Fibroblast of skin of right biceps (primary cell): ENCODE measurements around the gene LRRK2.
"Not testable (repeated sequence)": the region's sequence is repeated elsewhere in the genome, so short reads cannot be mapped to it uniquely, and the experiment has no call there.

ENCODE experiments used
- DNase-seq: peaks from one replicate; pipeline ENCODE4 v3.0.0-alpha.2; 2013

Gene LRRK2

DNA sequence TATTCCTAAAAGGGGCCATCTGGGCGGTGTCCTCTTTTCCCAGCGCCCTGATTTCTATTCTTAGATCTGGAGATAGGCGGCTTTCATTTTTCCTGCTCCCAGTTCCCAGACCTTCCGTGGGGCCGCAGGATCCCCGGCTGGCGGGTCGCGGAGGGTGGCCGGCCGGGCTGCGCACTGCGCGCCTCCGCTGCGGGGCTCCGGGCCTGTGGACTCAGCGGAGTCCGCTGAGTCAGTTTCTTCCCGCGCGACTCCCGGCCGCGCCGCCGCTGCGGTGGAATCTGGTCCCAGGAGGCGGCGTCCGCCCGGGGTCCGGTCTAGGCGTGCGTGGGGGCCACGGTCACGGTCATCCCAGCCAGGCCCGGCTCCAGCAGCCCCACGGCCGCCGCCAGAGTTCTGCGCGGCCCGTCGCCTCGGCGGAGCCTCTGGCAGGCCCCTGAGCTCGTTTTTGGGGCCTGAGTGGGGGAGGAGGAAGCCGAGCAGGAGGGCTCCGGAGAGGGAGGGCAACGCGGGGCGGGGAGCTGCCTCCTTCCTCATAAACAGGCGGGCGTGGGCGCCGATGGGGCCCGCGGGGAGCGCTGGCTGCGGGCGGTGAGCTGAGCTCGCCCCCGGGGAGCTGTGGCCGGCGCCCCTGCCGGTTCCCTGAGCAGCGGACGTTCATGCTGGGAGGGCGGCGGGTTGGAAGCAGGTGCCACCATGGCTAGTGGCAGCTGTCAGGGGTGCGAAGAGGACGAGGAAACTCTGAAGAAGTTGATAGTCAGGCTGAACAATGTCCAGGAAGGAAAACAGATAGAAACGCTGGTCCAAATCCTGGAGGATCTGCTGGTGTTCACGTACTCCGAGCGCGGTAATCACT lies at the start of gene LRRK2:
Gene LRRK2, plus strand, starts transcription at position 559 of the 853 bp plus-strand sequence. Its CDS starts 135 bp downstream, at position 694.
- DNase-seq, result peak; percentile 67

DNA sequence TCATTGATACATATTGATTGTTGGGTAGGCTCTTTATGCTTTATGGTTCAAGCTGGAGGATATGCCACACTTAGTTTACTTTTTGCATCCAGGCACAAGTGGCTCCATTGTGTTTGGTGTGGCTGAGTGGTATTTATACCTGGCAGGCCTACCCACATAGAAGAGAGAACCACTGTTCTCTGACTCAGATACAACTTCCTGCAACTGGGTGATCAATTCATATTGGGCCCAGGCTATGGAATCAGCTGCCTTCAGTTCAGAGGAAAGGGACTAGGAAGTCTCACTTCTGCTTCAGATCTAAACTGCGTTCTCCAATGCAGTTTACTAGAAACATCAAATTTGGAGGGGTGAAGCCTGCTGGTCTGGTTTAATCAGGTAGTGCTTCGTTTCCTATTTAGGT lies 49.8 kb upstream of the LRRK2 start:
- no peak for DNase-seq

DNA sequence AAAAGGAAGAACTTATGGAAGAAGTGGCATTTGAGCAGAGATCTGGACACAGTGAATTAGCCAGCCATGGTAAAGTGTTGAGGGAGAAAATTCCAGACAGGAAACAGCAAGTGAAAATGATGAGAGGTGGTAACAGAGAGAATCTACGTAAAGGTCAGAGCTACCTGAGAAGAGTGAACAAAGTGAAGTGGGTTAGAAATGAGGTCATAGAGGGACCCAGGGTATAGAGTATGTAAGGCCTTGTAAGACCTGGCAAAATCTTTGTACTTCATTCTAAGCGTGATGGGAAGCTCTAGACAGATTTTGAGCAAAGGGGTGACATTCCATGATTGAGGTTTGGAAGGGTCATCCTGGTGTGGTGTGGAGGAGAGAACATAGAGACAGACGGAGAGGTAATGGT lies 49.3 kb upstream of the LRRK2 start:
- DNase-seq, result no peak

DNA sequence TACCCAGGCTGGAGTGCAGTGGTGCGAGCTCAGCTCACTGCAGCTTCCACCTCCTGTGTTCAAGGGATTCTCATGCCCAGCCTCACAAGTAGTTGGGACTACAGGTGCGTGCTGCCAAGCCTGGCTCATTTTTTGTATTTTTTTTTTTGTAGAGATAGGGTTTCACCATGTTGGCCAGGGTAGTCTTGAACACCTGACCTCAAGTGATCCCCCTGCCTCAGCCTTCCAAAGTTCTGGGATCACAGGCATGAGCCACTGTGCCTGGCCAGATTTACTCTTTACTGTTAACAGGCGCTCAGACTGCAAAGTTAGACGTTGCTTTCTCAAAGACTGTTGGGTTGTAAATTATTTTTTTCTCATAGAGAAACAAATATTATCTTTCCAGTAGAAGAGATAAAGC lies 46.1 kb upstream of the LRRK2 start:
- DNase-seq, result no peak

DNA sequence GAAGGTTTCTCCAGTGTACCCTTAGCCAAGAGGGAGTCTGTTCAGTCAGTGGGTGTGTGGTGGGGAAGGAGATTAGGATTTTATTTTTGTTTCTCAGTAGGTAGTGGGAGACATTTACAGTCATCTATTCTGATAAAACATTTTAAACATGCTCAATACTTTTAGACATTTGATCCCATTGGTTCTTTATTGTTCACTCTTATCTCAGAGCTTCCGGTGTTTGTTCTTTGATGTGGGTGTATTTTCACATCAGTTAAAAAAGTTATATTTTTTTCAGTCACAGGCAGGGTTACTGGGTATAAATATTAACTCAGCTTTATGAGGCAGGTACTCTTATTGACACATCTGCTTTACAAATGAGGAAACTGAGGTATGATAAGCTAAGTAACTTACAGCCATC lies 43.3 kb upstream of the LRRK2 start:
- DNase-seq, result no peak

DNA sequence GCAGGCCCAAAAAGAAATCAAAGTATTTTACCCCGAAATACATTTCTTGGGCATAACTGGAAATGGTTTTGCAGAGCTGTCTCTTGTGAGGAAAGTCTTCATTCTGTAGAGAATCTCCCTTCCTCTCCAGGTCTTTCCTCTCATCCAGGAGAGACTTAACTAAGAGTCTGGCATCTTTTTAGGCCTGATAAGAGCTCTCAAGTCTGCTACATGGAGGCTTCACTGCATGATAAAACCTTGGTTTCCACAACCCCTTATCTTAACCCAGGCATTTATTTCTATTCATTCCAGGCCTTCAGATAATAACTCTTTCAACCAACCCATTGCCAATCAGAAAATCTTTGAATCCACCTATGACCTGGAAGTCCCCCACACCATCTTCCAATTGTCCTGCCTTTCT lies 41.1 kb upstream of the LRRK2 start:
- DNase-seq, result no peak

DNA sequence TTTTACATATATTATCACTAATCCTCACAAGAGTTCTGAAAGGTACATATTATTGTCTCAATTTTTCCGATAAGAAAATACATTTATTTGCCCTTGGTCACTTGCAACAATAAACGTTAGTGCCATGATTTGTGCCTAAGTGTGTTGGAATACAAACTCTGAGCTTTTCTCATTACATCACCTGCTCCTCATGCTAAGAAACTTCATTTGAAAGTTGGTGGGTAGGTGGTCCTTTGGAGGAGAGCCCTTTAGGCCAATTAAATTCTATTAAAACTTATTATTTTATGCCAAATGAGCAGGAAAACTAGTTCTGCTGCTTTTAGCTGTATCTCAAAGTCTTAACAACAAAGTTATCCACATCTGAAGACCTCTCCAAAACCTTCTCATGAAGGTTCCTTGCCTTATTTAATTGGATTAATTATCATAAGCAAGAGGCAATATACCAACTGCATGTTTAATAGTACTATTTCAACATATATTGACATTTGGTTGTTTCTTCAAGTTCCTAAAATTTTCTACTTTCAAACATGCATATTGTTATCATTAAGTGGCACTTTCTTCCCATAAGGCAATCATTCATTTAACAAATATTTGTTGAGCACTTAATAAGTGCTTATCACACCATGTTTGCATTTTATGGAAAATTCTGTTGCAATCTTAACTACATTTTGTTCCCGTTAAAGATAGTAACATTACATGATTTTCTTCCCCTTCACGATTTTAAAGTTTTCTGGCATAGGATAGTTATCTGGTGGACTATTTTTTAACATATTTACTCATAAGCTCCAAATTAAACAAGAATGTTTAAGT lies 40.1 kb upstream of the LRRK2 start:
- no peak for DNase-seq

DNA sequence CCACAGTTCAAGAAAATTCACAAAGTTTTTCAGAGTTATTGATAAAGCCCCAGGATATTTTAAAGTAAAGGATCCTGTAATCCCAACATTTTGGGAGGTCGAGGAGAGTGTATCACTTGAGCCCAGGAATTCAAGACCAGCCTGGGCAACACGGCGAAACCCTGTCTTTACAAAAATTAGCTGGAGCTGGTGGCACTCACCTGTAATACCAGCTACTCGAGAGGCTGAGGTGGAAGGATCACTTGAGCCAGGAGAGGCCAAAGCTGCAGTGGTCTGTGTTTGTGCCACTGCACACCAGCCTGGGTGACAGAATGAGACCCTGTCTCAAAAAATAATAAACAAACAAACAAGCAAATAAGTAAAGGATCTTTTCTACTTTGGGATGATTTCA lies 39.5 kb upstream of the LRRK2 start:
- DNase-seq, result no peak

DNA sequence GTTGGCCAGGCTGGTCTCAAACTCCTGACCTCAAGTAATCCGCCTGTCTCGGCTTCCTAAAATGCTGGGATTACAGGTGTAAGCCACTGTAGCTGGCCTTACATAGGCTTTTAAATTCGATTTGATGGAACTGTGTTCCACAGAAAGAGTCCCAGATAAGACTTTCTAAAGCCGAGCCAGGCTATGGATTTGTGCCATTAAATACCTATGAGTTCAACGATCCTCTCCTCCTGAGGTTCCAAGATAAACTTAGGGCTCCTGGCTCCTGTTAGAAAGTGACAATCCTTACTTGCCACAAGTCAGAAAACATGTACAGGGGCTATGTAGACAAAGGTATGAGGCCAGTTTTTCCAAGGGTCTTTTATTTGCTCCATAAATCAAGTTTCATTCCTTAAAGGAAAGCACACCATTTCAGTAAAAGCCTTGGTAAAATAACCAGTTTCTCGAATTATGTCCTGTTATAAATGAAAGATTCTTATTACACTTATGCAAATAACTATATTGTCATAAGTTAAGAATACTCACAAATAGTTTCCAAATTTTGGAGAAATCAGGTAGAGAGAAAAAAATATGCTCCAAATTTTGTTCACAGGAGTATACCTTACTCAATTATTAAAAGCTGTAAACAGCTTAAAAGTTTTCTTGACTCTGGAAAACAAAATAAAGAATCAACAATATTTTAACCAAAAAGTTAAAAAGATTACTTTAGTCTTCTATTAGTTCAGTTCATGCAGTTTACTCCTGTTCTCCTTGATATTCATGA lies 36.1 kb upstream of the LRRK2 start:
- DNase-seq, result no peak

DNA sequence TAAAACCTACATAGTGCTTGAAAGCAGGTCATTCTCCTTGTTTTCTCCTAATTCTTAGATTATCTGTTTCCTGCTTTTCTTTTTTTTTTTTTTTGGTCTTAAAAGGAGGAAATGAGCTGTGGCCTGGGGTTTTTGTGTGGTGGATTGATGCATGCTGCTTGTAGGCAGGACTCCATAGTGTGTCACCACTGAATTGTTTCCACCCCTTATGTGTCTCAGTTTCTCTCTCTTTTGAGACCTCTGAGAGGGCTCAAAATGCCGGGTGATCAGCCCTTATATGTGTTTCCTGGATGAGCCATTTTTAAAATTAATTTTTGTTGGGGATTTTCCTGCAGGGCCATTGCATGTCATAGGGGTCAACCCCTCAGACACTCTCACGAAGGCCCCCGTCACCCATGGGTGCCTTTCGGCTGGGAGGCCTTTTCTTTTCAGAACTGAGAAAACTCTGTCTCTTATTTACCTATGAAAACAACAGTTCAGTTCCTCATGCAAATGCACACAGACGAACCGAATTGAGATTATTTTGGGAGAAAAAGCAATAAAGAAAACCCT lies 32.0 kb upstream of the LRRK2 start:
- DNase-seq, result no peak

DNA sequence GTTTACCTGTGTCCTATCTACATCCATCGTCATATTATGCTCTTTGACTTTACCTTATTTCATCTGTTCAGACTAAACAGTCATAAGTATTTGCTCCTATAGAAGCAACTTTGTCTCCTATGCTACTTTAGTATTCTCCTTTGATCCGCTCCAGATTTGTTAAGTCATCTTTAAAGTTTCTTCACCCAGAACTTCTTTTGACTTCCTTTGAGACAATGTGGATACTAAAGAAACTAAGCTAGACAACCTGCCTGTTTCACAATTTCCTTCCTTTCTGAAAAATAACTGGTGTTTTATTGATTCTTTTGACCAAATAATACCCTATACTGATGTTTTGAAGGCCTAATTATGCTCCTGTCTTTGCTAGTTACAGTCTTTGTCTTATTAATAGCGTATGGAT lies 30.0 kb upstream of the LRRK2 start:
- no peak for DNase-seq

DNA sequence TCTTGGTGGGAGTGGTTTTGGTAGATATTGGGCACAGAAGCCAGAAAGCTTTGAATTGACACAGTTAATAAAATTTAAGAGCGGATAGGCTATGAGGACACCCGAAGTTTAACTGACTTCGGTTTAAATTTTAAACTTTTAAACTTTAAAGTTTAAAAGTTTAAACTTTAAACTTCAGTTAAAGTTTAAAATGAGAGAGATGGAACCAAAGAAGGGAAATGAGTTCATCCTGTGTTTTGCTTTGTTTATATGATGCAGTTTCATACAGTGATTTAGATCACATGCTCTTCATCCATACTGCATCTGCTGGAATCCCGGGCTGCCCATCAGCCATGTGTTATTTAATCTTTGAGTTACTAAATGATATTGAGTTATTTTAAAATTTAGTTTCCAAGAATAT lies 27.2 kb upstream of the LRRK2 start:
- DNase-seq, result no peak

DNA sequence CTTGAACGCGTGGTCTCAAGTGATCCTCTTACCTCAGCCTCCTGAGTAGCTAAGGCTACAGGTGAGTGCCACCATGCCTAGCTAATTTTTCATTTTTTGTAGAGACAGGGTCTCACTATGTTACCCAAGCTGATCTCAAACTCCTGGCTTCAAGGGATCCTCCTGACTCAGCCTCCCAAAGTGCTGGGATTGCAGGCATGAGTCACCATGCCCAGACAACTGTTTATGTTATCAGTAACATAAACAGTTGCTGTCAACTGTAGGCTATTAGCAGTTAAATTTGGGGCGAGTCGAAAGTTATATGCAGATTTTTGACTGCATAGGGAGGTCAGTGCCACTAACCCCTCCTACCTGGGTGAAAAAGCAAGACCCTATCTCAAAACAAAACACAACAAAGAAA lies 26.2 kb upstream of the LRRK2 start:
- no peak for DNase-seq

DNA sequence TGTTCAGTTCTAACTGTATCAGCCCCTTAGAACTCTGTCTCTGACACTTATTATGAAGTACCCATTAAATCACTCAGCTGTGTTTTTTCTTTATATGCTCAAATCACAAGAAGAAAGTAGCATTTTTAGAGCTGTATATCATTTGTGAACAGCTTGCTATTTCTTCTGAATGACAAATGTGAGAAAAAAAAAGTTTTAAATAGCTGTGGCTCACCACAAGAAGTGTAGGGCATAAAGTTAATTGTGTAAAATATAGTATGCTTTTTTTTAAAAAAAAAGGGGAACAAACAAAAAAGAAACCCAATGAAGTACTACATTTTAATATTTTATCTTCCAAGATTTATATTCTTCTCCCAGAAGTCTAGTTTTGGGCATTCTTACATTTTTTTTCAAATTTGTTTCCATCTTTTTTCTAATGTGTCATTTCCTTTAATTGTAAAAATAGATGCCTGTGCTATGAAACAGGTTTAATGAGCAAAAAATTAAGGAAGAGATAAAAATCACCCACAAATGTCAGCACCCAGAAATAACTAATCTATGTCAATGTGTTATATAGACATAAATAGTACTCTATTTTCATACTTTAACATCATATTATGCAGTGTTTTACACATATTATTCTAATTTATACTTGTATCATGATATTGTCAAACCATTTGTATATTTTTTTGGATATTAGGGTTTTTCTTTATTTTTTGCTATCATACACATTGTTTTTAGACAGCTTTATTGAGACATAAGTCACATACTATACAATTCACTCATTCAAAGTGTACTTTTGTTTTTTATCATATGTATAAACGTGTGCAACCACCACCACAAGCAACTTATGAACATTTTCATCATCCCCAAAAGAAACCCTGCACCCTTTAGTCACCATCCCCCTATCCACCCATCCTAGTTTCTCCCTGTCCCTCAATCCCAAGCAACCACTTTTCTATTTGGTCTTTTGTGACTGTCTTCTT lies 22.4 kb upstream of the LRRK2 start:
- DNase-seq, result no peak

DNA sequence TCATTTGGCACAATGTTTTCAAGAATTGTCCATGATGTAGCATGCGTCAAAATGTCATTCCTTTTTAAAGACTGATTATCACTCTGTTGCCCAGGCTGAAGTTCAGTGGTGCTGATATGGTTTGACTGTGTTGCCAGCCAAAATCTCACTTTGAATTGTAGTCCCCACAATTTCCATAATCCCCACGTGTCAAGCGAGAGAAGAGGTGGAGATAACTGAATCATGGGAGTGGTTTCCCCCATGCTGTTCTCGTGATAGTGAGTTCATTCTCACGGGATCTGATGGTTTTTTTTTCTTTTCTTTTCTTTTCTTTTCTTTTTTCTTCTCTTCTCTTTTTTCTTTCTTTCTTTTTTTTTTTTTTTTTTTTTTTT lies 21.8 kb upstream of the LRRK2 start:
- no peak for DNase-seq

DNA sequence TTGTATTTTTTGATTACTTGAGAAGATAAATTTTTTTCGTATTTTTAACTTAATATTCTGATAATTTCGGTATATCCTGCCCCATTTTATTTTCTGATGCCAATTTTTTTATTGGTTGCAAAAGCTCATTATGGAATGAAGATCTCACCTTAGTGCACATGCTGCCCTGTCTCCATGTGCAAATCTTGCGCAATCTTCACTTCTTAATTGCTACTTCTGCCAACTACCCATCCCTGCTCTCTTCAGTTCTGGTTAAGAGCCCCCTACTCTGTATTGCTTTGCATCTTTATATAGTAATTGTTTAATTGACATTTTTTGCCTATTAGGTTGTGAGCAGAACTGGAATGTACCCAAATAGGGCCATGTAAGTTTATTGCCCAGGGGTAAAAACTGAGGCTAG lies 20.5 kb upstream of the LRRK2 start:
- DNase-seq, result no peak

DNA sequence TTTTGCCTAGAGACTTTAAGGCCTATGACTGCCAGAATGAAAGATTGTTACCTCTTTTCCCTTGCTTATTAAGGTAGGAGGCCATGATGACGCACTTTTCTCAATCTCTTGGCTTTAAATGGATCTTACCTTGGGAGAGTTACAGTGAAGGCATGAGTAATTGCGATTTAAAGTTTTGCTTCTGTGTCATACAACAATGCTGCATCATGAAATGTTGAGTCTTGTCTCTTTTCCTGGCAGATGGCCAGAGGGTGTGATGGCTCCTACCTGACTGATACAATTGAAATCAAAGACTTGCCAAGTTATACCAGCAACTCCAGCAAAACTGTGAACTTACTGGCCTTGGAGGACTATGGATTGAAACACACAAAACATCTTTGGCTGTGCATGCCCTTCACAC lies 17.2 kb upstream of the LRRK2 start:
- DNase-seq, result no peak

DNA sequence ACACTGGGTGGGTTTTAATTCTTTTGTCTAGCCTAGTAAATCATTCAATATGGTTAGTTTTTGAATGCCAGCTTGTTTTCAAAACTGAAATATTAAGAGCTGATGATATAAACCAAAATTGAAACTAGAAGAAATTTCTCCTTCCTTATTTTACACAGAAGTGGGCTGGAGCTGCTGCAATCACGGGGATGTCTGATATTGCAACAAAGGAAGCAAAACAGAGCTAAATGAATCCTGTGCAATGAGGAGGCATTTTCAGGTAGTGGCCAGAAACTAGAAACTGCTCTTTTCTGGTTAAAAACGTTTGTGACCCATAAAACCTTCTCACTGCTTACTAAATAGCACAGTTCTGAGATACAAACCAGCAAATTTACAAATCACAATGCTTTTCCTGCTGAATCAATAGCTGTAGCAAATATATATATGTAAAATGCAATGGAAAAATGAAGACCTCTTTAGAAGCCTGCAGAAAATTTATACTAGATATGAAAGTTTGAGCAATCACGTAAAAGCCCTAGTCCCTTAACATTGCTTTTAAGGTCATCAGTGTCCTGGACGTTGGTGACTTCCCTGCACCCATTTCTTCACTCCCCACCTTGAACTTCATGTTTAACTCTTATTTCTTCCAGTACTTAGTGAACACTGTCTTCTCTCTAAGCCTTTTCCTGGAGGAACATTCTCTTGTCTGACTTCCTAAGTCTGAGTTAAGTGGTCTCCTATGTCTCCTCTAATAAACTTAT lies 15.9 kb upstream of the LRRK2 start:
- DNase-seq, result no peak

DNA sequence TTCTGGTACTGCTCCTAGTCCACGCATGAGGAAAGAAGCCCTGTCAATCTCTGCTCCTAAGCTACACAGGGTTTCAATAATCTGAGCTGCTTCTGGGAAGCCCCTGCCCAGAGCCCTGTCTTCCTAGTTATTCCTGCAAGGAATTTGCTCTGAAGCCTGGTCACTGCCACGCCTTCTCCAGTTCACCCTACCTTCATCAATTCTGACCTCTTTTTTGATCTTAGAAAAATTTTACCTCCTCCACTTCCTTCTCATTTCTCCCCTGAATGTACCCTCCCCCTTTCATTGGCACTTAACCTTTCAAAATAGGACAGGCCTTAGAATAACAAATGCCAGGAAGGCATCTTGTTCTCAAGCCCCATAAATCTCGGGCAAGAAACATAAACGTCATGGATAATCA lies 14.9 kb upstream of the LRRK2 start:
- no peak for DNase-seq

DNA sequence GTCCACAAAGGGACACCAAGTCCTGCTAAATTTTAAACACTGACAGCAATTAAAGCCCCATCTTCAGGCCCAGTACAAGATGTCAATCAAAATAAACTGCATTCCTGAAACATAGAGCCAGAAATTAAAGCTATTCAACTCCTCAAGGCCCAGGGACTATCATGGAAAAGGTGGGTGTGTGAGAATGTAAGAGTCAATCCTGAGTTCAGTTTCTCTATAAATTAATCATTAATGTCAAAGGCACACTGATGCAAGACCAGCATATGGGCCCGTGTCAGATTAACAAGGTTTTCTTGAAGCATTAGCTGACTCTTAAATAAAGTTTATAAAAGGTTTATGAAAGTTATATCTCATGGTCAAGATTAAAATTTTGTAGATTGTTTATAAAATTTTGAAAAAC lies 13.6 kb upstream of the LRRK2 start:
- DNase-seq, result not testable (repeated sequence)

DNA sequence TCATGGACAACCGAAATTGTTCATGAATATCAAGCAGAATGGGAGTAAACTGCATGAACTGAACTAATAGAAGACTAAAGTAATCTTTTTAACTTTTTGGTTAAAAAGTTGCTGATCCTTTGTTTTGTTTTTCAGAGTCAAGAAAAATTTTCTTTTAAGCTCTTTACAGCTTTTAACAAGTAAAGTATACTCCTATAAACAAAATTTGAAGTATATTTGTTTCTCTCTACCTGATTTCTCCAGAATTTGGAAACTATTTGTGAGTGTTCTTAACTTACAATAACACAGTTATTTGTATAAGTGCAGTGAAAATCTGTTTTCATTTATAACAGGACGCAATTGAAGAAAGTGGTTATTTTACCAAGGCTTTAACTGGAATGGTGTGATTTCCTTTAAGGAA lies 12.2 kb upstream of the LRRK2 start:
- DNase-seq, result no peak
